ENCODE measurements around the gene CLTC. TPM values are rescaled to one million over a fixed set of nuclear protein-coding genes. Genes with fewer than 3 reads are reported as not detected.

Gene CLTC
- total RNA-seq, 2 experiments from 2014 or later = 181 to 183 TPM

GRCh38 chr17:59669411-59669810 is 49.7 kb downstream of the CLTC start:
- ChIA-PET CTCF (interaction anchor here (0.6 kb wide), 1 partner anchor 559 kb away, joined by 4 read pairs; no protein-coding TSS in a partner anchor), POLR2A (no interaction called here)

- POLR2A ChIA-PET = no interaction called here
- CTCF ChIA-PET = interaction anchor here (0.6 to 1.4 kb wide), 2 partner anchors 38 to 560 kb away, joined by 4 read pairs; partner anchors contain the start of genes PTRH2 and VMP1
These were observed 50.2 kb downstream of the CLTC start for GRCh38 chr17:59669944-59670343.

- CTCF ChIA-PET = interaction anchor here (0.5 kb wide), 1 partner anchor 21 kb away, joined by 6 read pairs; no protein-coding TSS in a partner anchor
- POLR2A ChIA-PET = no interaction called here
These were observed 51.7 kb downstream of the CLTC start for GRCh38 chr17:59671386-59671785.

- CTCF ChIA-PET = interaction anchor here (0.5 to 1.7 kb wide), 2 partner anchors 11 to 447 kb away, joined by 4 to 5 read pairs; no protein-coding TSS in a partner anchor
These were observed 55.5 kb downstream of the CLTC start for GRCh38 chr17:59675231-59675630.

GRCh38 chr17:59676716-59677115 is 57.0 kb downstream of the CLTC start:
- CTCF ChIA-PET = no interaction called here

More at GRCh38 chr17:59675231-59675630, 55.5 kb downstream of the CLTC start:
- POLR2A ChIA-PET = no interaction called here

GRCh38 chr17:59678918-59679317 is 59.2 kb downstream of the CLTC start:
- CTCF ChIA-PET = no interaction called here
- POLR2A ChIA-PET = no interaction called here

More at GRCh38 chr17:59676716-59677115, 57.0 kb downstream of the CLTC start:
- POLR2A ChIA-PET = no interaction called here

- ChIA-PET POLR2A (no interaction called here), CTCF (no interaction called here)
These were observed 60.6 kb downstream of the CLTC start for GRCh38 chr17:59680314-59680713.

GRCh38 chr17:59683283-59683682 is 63.6 kb downstream of the CLTC start:
- ChIA-PET CTCF (interaction anchor here (0.6 kb wide), 1 partner anchor 33 kb away, joined by 3 read pairs; no protein-coding TSS in a partner anchor), POLR2A (no interaction called here)

- CTCF ChIA-PET = no interaction called here
These were observed 65.3 kb downstream of the CLTC start for GRCh38 chr17:59684967-59685366.

GRCh38 chr17:59688008-59688407 is 68.3 kb downstream of the CLTC start:
- CTCF ChIA-PET = interaction anchor here (0.6 kb wide), 1 partner anchor 1069 kb away, joined by 6 read pairs; no protein-coding TSS in a partner anchor
- POLR2A ChIA-PET = no interaction called here

More at GRCh38 chr17:59684967-59685366, 65.3 kb downstream of the CLTC start:
- POLR2A ChIA-PET = no interaction called here

- CTCF ChIA-PET = interaction anchor here (0.6 kb wide), 1 partner anchor 1069 kb away, joined by 6 read pairs; no protein-coding TSS in a partner anchor
These were observed 68.8 kb downstream of the CLTC start for GRCh38 chr17:59688496-59688895.

GRCh38 chr17:59693582-59693981 is 73.9 kb downstream of the CLTC start:
- ChIA-PET POLR2A (no interaction called here), CTCF (no interaction called here)

More at GRCh38 chr17:59688496-59688895, 68.8 kb downstream of the CLTC start:
- POLR2A ChIA-PET = no interaction called here

- CTCF ChIA-PET = interaction anchor here (0.6 kb wide), 1 partner anchor 678 kb away, joined by 5 read pairs; no protein-coding TSS in a partner anchor
- POLR2A ChIA-PET = no interaction called here
These were observed 74.6 kb downstream of the CLTC start for GRCh38 chr17:59694344-59694743.

GRCh38 chr17:59695945-59696681 is 76.4 kb downstream of the CLTC start:
- POLR2A ChIA-PET = no interaction called here
- CTCF ChIA-PET = no interaction called here

- CTCF ChIA-PET = no interaction called here
These were observed 77.1 kb downstream of the CLTC start for GRCh38 chr17:59696682-59697277.

GRCh38 chr17:59698143-59698542 is 78.4 kb downstream of the CLTC start:
- CTCF ChIA-PET = no interaction called here
- POLR2A ChIA-PET = no interaction called here

More at GRCh38 chr17:59696682-59697277, 77.1 kb downstream of the CLTC start:
- POLR2A ChIA-PET = no interaction called here

GRCh38 chr17:59699218-59699617 is 79.5 kb downstream of the CLTC start:
- CTCF ChIA-PET = no interaction called here
- POLR2A ChIA-PET = interaction anchor here (0.6 kb wide), 1 partner anchor 144 kb away, joined by 4 read pairs; no protein-coding TSS in a partner anchor

GRCh38 chr17:59699786-59700185 is 80.1 kb downstream of the CLTC start:
- ChIA-PET POLR2A (no interaction called here), CTCF (no interaction called here)

GRCh38 chr17:59702304-59702703 is 82.6 kb downstream of the CLTC start:
- ChIA-PET POLR2A (no interaction called here), CTCF (no interaction called here)

GRCh38 chr17:59707149-59707970 is 87.7 kb downstream of the CLTC start, which contains the start of the genes PTRH2 and VMP1:
TSS of gene PTRH2 (minus strand) at chr17:59707430. CDS start at chr17:59697978, 9,452 bp downstream.
TSS of gene VMP1 (plus strand) at chr17:59707654. CDS start at chr17:59731447, 23,793 bp downstream.
- ChIA-PET CTCF (interaction anchor here (1.1 to 1.6 kb wide), 4 partner anchors 37 to 89 kb away, joined by 4 to 5 read pairs (median 4); partner anchors contain the start of gene CLTC), POLR2A (interaction anchor here (0.5 to 1.8 kb wide), 14 partner anchors 40 to 685 kb away, joined by 3 to 9 read pairs (median 4); partner anchors contain the start of genes RNFT1 and USP32)
